HG03097 (cell line): ENCODE measurements around the gene TRPV4.

ENCODE experiments used
- ATAC-seq: cut with Tn5 transposase; IDR thresholded peaks from one replicate; pipeline ENCODE4 v1.9.1; 2021; ENCODE audit not compliant: unreplicated experiment, low FRiP score

Gene TRPV4

GRCh38 chr12:109829667-109830066 lies 3.5 kb downstream of the TRPV4 start:
- ATAC-seq = no peak

- no peak for ATAC-seq
These were observed 4.3 kb downstream of the TRPV4 start for GRCh38 chr12:109828754-109829511.

GRCh38 chr12:109827566-109828550 lies 5.3 kb downstream of the TRPV4 start:
- ATAC-seq = no peak

- ATAC-seq = no peak
These were observed 6.1 kb downstream of the TRPV4 start for GRCh38 chr12:109827080-109827479.

DNA sequence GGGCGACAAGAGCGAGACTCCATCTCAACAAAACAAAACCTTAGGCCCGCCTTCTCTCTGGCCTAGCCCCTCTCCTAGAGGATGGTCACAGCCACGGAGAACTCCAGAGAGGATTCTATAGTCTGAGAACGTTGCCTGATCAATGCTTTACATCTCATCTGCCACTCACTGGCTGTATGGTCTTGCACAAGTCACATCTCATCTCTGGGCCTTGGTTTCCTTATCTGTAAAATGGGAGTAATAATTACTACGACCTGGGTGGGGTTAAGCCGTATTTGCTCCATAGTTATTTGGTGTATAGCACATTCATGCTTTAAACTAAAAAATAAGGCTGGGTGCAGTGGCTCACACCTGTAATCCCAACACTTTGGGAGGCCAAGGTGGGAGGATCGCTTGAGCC lies 8.5 kb downstream of the TRPV4 start:
- no peak for ATAC-seq

- no peak for ATAC-seq
These were observed 10.2 kb downstream of the TRPV4 start for GRCh38 chr12:109822951-109823411.

DNA sequence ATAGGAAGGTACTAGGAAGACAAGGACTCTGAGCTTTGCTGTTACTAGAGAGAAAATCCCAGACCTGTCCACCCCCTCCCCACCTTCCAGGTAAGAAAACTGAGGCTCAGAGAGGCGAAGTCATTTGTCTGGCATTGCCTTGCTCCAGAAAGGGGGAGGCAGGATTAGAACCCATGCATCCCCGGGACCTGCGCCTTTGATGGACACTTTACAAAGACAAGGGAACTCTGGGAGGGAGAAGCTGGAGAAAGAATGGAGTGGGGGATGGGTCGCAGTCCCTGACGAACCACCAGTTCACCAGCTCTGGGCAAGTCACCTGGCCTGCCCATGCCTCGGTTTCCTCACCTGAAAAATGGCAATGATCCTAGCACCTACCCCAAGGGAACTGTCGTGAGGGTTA lies 10.8 kb downstream of the TRPV4 start:
- ATAC-seq = no peak

- ATAC-seq = no peak
These were observed 11.2 kb downstream of the TRPV4 start for GRCh38 chr12:109821968-109822367.

DNA sequence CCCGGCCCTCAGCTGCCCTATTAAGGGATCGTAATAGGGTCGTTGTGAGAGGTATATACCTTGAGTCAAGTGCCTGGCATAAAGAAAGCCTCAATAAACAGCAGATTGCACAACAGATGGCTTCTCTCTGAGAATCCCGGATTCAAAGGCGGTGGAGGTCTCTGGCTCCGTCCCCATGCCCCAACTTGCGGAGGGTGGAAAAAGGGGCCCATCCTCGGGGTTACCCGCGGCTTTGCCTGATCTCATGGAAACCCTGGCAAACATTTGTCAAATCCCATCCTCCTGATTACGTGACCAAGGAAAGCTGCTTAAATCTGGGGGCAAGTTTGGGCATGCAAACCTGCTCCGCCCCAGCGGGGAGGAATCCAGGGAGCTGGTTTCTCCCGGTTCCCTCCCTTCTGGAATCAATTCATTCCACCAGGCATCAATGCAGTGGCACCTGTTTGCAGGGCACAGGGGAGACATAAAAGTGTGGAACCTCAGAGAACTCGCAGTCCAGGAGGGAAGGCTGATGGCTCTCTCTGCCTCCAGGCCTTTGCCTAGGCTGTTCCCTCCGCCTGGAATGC lies 12.3 kb downstream of the TRPV4 start:
- ATAC-seq = no peak

GRCh38 chr12:109818905-109819500 lies 14.2 kb downstream of the TRPV4 start:
- no peak for ATAC-seq

- no peak for ATAC-seq
These were observed 14.9 kb downstream of the TRPV4 start for GRCh38 chr12:109818253-109818652.

DNA sequence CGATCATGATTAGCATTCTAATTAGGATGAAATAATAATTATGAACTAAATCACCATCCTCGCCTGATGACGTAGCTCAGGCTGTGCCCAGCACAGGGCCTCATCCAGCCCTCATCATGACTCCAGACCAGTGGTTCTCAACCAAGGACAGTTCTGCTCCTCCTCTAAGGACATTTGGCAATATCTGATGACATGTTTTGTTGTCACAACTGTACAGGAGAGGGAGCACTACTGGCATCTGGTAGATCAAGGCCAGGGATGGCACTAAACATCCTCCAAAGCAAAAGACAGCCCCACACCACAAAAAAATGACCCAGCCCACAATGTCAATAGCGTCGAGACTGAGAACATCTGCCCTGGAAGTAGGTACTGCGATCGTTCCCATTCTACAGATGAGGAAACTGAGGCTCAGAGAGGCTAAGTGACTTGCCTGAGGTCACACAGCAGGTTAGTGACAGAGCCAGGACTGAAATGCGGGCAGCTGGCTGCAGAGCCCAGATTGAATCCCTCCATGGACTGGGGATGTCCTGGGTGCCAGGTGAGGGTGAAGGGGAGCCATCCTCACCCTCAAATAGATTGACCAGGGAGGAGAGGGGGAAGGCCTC lies 15.5 kb downstream of the TRPV4 start:
- ATAC-seq = no peak

DNA sequence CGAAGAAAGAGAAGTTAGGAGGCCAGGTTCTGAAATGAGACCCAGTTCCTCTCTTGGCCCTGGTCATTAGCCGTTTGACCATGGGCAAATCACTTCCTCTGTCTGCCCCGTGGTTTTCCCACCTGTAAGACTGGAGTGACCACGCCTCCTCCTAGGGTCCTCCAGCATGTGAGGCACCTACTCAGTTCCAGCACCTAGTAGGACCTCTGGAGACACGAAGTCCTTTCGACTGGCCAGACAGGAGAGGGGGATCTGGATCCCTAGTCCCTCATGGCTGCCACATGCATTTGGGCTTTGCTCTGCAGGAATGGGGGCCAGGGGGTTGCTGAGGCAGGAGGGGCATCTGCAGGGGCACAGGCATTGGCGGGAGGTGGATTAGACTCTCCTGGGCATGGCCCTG lies 16.3 kb downstream of the TRPV4 start:
- no peak for ATAC-seq

GRCh38 chr12:109815757-109816617 lies 17.2 kb downstream of the TRPV4 start:
- ATAC-seq = no peak

- ATAC-seq = no peak
These were observed 18.0 kb downstream of the TRPV4 start for GRCh38 chr12:109815225-109815624.

- ATAC-seq = no peak
These were observed 18.5 kb downstream of the TRPV4 start for GRCh38 chr12:109814600-109815150.

DNA sequence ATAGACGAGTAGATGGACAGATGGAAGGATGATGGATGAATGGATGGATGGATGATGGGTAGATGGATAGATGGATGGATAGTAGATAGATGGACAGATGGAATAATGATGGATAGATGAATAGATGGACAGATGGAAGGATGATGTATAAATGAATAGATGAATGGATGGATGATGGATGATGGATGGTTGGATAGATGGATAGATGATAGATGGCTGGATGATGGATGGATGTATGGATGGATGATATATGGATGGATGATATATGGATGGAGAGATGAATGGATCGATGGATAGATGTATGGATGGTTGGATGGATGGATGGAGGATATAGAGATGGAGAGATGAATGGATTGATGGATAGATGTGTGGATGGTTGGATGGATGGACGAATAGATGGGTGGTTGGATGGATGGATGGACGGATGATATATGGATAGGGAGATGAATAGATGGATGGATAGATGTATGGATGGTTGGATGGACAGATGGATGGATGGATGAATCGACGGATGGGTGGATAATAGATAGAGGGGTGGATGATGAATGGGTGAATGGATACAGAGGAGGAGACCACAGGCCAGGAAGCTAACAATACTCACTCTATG lies 19.3 kb downstream of the TRPV4 start:
- no peak for ATAC-seq

DNA sequence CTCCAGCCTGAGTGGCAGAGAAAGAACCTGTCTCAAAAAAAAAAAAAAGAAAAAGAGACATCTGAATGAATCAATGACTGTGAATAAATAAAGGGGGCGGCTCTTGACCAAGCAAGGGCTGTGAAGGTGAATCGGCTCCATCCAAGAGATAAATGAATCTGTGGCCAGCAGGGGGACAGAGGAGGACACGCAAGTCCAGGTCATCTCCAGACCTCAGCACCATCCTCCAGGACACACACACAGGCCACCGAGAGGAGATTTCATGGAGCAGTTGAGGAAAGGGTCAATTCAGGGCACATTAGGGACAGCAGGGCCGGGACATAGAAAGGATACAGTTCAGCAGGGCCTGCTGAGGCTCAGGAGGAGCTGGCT lies 21.6 kb downstream of the TRPV4 start:
- no peak for ATAC-seq
